GM23338 (cell line): ENCODE results near the gene DCAF17. TPM values are rescaled to one million over a fixed set of nuclear protein-coding genes. Genes with fewer than 3 reads are reported as not detected.
"Not testable (repeated sequence)": the region's sequence is repeated elsewhere in the genome, so short reads cannot be mapped to it uniquely, and the experiment has no call there.

Source experiments
- ATAC-seq: fragments of 200-7000 bp; cut with Tn5 transposase; 3 replicates; pipeline ENCODE4 v1.9.1; 2020
- DNase-seq: peaks from one replicate; pipeline ENCODE4 v3.0.0-alpha.2; 2015; ENCODE audit warnings: low spot score
- H2AFZ ChIP-seq: fragments of 200-600 bp; sonication (generic); 2 replicates; pipeline ENCODE4 v1.8.0; 2016; ENCODE audit warnings: antibody characterized with exemption, mild to moderate bottlenecking, moderate library complexity
- H3F3A ChIP-seq: fragments of 200-600 bp; sonication (generic); replicated peaks from 2 replicates; pipeline ENCODE4 v1.8.0; 2017; ENCODE audit warnings: antibody characterized with exemption, mixed run types, low read depth
- H3K27ac ChIP-seq: fragments of 200-600 bp; sonication (generic); 2 replicates; pipeline ENCODE4 v1.6.1; 2016; ENCODE audit warnings: low read depth
- H3K27me3 ChIP-seq: fragments of 200-600 bp; sonication (generic); 2 replicates; pipeline ENCODE4 v1.8.0; 2016; ENCODE audit warnings: mild to moderate bottlenecking, mixed run types, moderate library complexity; ENCODE audit not compliant: insufficient read depth
- H3K36me3 ChIP-seq: fragments of 200-600 bp; sonication (generic); 2 replicates; pipeline ENCODE4 v1.8.0; 2016; ENCODE audit warnings: mild to moderate bottlenecking; ENCODE audit not compliant: insufficient read depth
- H3K4me1 ChIP-seq: fragments of 200-600 bp; sonication (generic); 2 replicates; pipeline ENCODE4 v1.8.0; 2016; ENCODE audit warnings: mild to moderate bottlenecking, moderate library complexity; ENCODE audit not compliant: insufficient read depth
- H3K4me2 ChIP-seq: fragments of 200-600 bp; sonication (generic); 2 replicates; pipeline ENCODE4 v1.7.1; 2017; ENCODE audit warnings: mixed run types
- H3K4me3 ChIP-seq: fragments of 200-600 bp; sonication (generic); 2 replicates; pipeline ENCODE4 v1.6.1; 2016; ENCODE audit warnings: mixed run types
- H3K79me2 ChIP-seq: fragments of 200-600 bp; sonication (generic); replicated peaks from 2 replicates; pipeline ENCODE4 v1.8.0; 2017; ENCODE audit warnings: mild to moderate bottlenecking; ENCODE audit not compliant: insufficient read depth
- H3K9me2 ChIP-seq: fragments of 200-600 bp; sonication (generic); 2 replicates; pipeline ENCODE4 v1.8.0; 2017; ENCODE audit not compliant: insufficient read depth
- H4K20me1 ChIP-seq: fragments of 200-600 bp; sonication (generic); replicated peaks from 2 replicates; pipeline ENCODE4 v1.8.0; 2017; ENCODE audit warnings: mild to moderate bottlenecking; ENCODE audit not compliant: insufficient read depth
- H3K27ac Mint-ChIP-seq: 2 replicates; pipeline ENCODE4 v1.8.0; 2020; ENCODE audit warnings: inconsistent platforms, mild to moderate bottlenecking, moderate library complexity, mixed read lengths
- H3K27me3 Mint-ChIP-seq: 3 replicates; pipeline ENCODE4 v1.8.0; 2022; ENCODE audit warnings: low read depth, mild to moderate bottlenecking, moderate library complexity, mixed read lengths, inconsistent platforms; ENCODE audit not compliant: insufficient read depth, poor library complexity
- H3K36me3 Mint-ChIP-seq: 3 replicates; pipeline ENCODE4 v1.8.0; 2021; ENCODE audit warnings: low read depth, mild to moderate bottlenecking, inconsistent platforms, moderate library complexity, mixed read lengths
- H3K4me1 Mint-ChIP-seq: 3 replicates; pipeline ENCODE4 v1.8.0; 2020; ENCODE audit warnings: mild to moderate bottlenecking, inconsistent platforms, mixed read lengths
- H3K4me3 Mint-ChIP-seq: 3 replicates; pipeline ENCODE4 v1.8.0; 2021; ENCODE audit warnings: moderate library complexity, mild to moderate bottlenecking, inconsistent platforms, mixed read lengths
- H3K9me3 Mint-ChIP-seq: 3 replicates; pipeline ENCODE4 v1.8.0; 2020; ENCODE audit warnings: moderate library complexity, mild to moderate bottlenecking, inconsistent platforms, mixed read lengths
- EZH2 ChIP-seq: fragments of 200-600 bp; sonication (generic); IDR thresholded peaks from one replicate; pipeline ENCODE4 v1.8.0; 2017; ENCODE audit warnings: antibody characterized with exemption, mild to moderate bottlenecking, low read depth; ENCODE audit not compliant: unreplicated experiment
- POLR2AphosphoS5 ChIP-seq: IDR thresholded peaks from 2 replicates; pipeline ENCODE4 v1.6.1; 2016; ENCODE audit warnings: antibody characterized with exemption, low read depth
- STAT1 ChIP-seq: IDR thresholded peaks from one replicate; pipeline ENCODE4 v1.6.1; 2016; ENCODE audit warnings: antibody characterized with exemption; ENCODE audit not compliant: unreplicated experiment
- ZNF114 ChIP-seq: fragments of 250-450 bp; sonication (Bioruptor Pico); IDR thresholded peaks from 2 replicates; pipeline ENCODE4 v1.5.0; 2020; ENCODE audit warnings: mild to moderate bottlenecking, moderate library complexity
- ZNF331 ChIP-seq: fragments of 250-450 bp; sonication (Bioruptor Pico); IDR thresholded peaks from 2 replicates; pipeline ENCODE4 v1.5.0; 2020; ENCODE audit warnings: low read depth, mild to moderate bottlenecking, moderate library complexity
- polyA plus RNA-seq: library from polyadenylated mRNA; unstranded; fragments of >200 nt; fragmentation: Nextera tagmentation; extraction: Ambion mirVana; gene quantifications from 2 replicates; pipeline ENCODE4 v1.2.1, GENCODE V29; 2016
- total RNA-seq: library from RNA; depleted of rRNA; stranded (reverse); fragments of >200 nt; shearing (Covaris generic); gene quantifications from 2 replicates; pipeline ENCODE4 v1.2.3, GENCODE V29; 2014
- TF ChIP-seq, protein P1 (sequence below): IDR thresholded peaks from one replicate; pipeline ENCODE4 v1.6.1; 2018; ENCODE audit warnings: antibody characterized with exemption; ENCODE audit not compliant: unreplicated experiment
- TF ChIP-seq, protein P2 (sequence below): IDR thresholded peaks from 2 replicates; pipeline ENCODE4 v1.6.1; 2016; ENCODE audit warnings: antibody characterized with exemption

DCAF17 gene
- total and polyA plus RNA-seq, 2 experiments from 2014 or later, result 11.0 to 37.3 TPM

DNA sequence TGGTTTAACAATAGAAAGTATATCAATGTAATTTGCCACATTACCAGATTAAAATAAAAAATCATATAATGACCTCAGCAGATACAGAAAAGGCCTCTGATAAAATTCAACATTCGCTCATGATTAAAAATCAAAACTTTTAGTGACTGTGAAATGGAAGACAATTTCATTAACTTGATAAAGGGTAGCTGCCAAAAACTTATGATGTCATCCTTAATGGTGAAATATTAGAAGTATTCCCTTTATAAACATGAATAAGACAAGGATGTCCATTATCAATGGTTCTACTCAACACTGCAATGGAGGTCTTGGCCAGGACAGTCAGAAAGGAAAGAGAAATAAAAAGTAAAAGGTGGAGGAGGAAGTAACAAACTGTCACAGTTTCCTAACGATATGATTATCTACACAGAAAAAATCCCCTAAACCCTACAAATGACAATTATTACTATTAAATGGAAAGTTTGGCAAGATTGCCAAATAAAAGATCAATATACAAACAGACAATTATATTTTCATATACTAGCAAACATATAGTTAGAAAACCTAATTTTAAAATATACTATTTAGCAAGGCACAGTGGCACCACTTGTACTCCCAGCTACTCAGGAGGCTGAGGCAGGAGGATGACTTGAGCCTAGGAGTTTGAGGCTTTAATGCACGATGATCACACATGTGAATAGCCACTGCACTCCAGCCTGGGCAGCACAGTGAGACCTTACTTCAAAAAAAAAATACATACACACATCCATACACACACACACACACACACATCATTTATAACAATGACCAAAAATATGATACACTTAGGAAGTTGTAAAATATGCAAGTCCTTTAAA lies 13.1 kb upstream of the DCAF17 start (continued):
- TF ChIP-seq ZNF114 (CRISPR knock-in tag) (no peak), STAT1 (no peak), ZNF331 (CRISPR knock-in tag) (no peak), POLR2AphosphoS5 (no peak), EZH2 (no peak)
- TF ChIP-seq, protein P1, sequence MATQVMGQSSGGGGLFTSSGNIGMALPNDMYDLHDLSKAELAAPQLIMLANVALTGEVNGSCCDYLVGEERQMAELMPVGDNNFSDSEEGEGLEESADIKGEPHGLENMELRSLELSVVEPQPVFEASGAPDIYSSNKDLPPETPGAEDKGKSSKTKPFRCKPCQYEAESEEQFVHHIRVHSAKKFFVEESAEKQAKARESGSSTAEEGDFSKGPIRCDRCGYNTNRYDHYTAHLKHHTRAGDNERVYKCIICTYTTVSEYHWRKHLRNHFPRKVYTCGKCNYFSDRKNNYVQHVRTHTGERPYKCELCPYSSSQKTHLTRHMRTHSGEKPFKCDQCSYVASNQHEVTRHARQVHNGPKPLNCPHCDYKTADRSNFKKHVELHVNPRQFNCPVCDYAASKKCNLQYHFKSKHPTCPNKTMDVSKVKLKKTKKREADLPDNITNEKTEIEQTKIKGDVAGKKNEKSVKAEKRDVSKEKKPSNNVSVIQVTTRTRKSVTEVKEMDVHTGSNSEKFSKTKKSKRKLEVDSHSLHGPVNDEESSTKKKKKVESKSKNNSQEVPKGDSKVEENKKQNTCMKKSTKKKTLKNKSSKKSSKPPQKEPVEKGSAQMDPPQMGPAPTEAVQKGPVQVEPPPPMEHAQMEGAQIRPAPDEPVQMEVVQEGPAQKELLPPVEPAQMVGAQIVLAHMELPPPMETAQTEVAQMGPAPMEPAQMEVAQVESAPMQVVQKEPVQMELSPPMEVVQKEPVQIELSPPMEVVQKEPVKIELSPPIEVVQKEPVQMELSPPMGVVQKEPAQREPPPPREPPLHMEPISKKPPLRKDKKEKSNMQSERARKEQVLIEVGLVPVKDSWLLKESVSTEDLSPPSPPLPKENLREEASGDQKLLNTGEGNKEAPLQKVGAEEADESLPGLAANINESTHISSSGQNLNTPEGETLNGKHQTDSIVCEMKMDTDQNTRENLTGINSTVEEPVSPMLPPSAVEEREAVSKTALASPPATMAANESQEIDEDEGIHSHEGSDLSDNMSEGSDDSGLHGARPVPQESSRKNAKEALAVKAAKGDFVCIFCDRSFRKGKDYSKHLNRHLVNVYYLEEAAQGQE, result no peak
- TF ChIP-seq, protein P2, sequence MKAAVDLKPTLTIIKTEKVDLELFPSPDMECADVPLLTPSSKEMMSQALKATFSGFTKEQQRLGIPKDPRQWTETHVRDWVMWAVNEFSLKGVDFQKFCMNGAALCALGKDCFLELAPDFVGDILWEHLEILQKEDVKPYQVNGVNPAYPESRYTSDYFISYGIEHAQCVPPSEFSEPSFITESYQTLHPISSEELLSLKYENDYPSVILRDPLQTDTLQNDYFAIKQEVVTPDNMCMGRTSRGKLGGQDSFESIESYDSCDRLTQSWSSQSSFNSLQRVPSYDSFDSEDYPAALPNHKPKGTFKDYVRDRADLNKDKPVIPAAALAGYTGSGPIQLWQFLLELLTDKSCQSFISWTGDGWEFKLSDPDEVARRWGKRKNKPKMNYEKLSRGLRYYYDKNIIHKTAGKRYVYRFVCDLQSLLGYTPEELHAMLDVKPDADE, result no peak

DNA sequence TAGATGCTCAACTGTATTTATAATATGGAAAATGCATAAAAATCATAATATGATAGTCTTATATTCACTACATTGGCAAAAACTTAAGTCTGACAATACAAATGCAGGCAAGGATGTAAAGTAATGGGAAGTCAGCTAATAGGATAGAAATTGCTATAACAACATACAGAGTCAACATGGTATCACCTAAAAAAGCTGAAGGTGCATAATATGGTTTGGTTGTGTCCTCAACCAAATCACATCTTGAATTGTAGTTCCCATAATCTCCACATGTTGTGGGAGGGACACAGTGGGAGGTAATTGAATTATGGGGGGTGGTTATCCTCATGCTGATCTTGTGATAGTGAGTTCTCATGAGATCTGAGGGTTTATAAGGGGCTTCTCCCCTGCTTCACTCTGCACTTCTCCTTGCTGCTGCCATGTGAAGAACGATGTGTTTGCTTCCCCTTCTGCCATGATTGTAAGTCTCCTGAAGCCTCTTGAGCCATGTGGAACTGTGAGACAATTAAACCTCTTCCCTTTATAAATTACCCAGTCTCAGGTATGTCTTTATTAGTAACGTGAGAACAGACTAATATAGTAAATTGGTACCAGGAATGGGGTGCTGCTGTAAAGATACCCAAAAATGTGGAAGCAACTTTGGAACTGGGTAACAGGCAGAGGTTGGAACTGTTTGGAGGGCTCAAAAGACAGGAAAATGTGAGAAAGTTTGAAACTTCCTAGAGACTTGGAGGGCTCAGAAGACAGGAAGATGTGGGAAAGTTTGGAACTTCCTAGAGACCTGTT lies 11.1 kb upstream of the DCAF17 start:
- DNase-seq, H4K20me1 ChIP-seq, H3K4me1 Mint-ChIP-seq, H3K9me2 ChIP-seq, H3K4me2 ChIP-seq, H3K27ac Mint-ChIP-seq, H3F3A ChIP-seq, H3K4me3 ChIP-seq, H3K27me3 ChIP-seq, H3K4me3 Mint-ChIP-seq, H3K4me1 ChIP-seq, H2AFZ ChIP-seq, H3K27me3 Mint-ChIP-seq, H3K27ac ChIP-seq, ATAC-seq: not testable (repeated sequence)
- Mint-ChIP-seq H3K9me3 (peaks cover 41% of the 10 kb centered on the region), H3K36me3 (peaks cover 68% of the 10 kb centered on the region)
- Histone ChIP-seq H3K79me2 (peaks cover 97% of the 10 kb centered on the region), H3K36me3 (peaks cover 34% of the 10 kb centered on the region)
